GM12878 (cell line): Measurements from ENCODE around the gene FCRLB. TPM values are rescaled to one million over a fixed set of nuclear protein-coding genes. Genes with fewer than 3 reads are reported as not detected.

Experiments used
- ATAC-seq: fragments of 200-7000 bp; cut with Tn5 transposase; 3 replicates; pipeline ENCODE4 v1.9.1; 2020; ENCODE audit warnings: mild to moderate bottlenecking, moderate library complexity
- BruUV-seq: library from RNA; stranded (reverse); fragments of 400-500 nt; replicated peaks from 2 replicates; lab custom pipeline; 2021; lab: Mats Ljungman, UMichigan
- CTCF ChIA-PET: fragments of 300-600 bp; sonication (Branson Sonifier 250); formaldehyde crosslinking; extraction: SDS; loops from one replicate; lab custom pipeline; 2021; ENCODE audit warnings: inconsistent platforms; lab: Yijun Ruan, JAX
- POLR2A ChIA-PET: fragments of 350-600 bp; formaldehyde crosslinking; extraction: SDS; loops from one replicate; lab custom pipeline; 2021; ENCODE audit warnings: inconsistent platforms; lab: Charles Lee
- RAD21 ChIA-PET: fragments of 300-600 bp; sonication (Branson Sonifier 250); formaldehyde crosslinking; loops from one replicate; lab custom pipeline; 2023; ENCODE audit warnings: antibody characterized with exemption; ENCODE audit not compliant: unreplicated experiment; lab: Charles Lee
- SMC1A ChIA-PET: fragments of 300-600 bp; sonication (Branson Sonifier 250); formaldehyde crosslinking; loops from one replicate; lab custom pipeline; 2023; ENCODE audit not compliant: unreplicated experiment, uncharacterized antibody; lab: Charles Lee
- DNase-seq: peaks from one replicate; pipeline ENCODE4 v3.0.0-alpha.2; 2011; ENCODE audit warnings: low read depth, low spot score
- FAIRE-seq: peaks from 3 replicates; lab custom pipeline; 2011; peaks lifted over from hg19 to GRCh38; lab: Jason Lieb, UNC
- H2AFZ ChIP-seq: 2 replicates; pipeline ENCODE4 v1.6.0; 2011; ENCODE audit warnings: low read depth, low read length, control low read depth; ENCODE audit not compliant: control insufficient read depth
- H3K27ac ChIP-seq: 2 replicates; pipeline ENCODE4 v1.5.1; 2011; ENCODE audit warnings: control low read depth; ENCODE audit not compliant: control insufficient read depth, insufficient read depth
- H3K27me3 ChIP-seq, 2 experiments: replicated peaks in 1 of 2; 2 replicates each; pipeline versions ENCODE4 v1.6.0 to v1.6.1; 2011; ENCODE audit warnings: low read length in 1 of 2; ENCODE audit not compliant: control insufficient read depth in 2 of 2, insufficient read depth in 2 of 2
- H3K36me3 ChIP-seq, 2 experiments: 2 replicates each; pipeline ENCODE4 v1.5.1; 2011; ENCODE audit warnings: low read length in 1 of 2; ENCODE audit not compliant: control insufficient read depth in 2 of 2, insufficient read depth in 2 of 2
- H3K4me1 ChIP-seq: 2 replicates; pipeline ENCODE4 v1.6.1; 2011; ENCODE audit warnings: mild to moderate bottlenecking, low read length, moderate library complexity, mixed read lengths; ENCODE audit not compliant: control insufficient read depth, insufficient read depth
- H3K4me2 ChIP-seq: 2 replicates; pipeline ENCODE4 v1.6.0; 2011; ENCODE audit warnings: control low read depth; ENCODE audit not compliant: control insufficient read depth, insufficient read depth
- H3K4me3 ChIP-seq: fragments of 200-600 bp; sonication (generic); 2 replicates; pipeline ENCODE4 v1.5.1; 2016
- H3K79me2 ChIP-seq: 2 replicates; pipeline ENCODE4 v1.6.0; 2011; ENCODE audit warnings: low read length; ENCODE audit not compliant: control insufficient read depth, insufficient read depth
- H3K9ac ChIP-seq: 2 replicates; pipeline ENCODE4 v1.8.0; 2011; ENCODE audit warnings: low read length, control low read depth, mixed read lengths; ENCODE audit not compliant: control insufficient read depth, insufficient read depth
- H3K9me3 ChIP-seq: replicated peaks from 3 replicates; pipeline ENCODE4 v1.5.1; 2011; ENCODE audit warnings: mild to moderate bottlenecking, low read length; ENCODE audit not compliant: control insufficient read depth, insufficient read depth
- H4K20me1 ChIP-seq: 2 replicates; pipeline ENCODE4 v1.6.0; 2011; ENCODE audit not compliant: control insufficient read depth, insufficient read depth
- CREB1 ChIP-seq: IDR thresholded peaks from 2 replicates; pipeline ENCODE4 v1.6.1; 2012; ENCODE audit warnings: low read depth, mild to moderate bottlenecking, inconsistent platforms
- CREM ChIP-seq: IDR thresholded peaks from 2 replicates; pipeline ENCODE4 v1.6.1; 2014; ENCODE audit warnings: antibody characterized with exemption, low read depth
- IKZF1 ChIP-seq: fragments of 450-650 bp; conservative IDR thresholded peaks from 2 replicates; pipeline ENCODE4 v1.6.1; 2017; ENCODE audit warnings: antibody characterized with exemption, mild to moderate bottlenecking
- MEF2B ChIP-seq: fragments of 450-650 bp; IDR thresholded peaks from 2 replicates; pipeline ENCODE4 v1.6.1; 2018; ENCODE audit warnings: mild to moderate bottlenecking, moderate library complexity; ENCODE audit not compliant: partially characterized antibody, poor library complexity, severe bottlenecking
- PML ChIP-seq: IDR thresholded peaks from 2 replicates; pipeline ENCODE4 v1.6.1; 2012; ENCODE audit warnings: low read length, inconsistent platforms
- RBBP5 ChIP-seq: fragments of 200-600 bp; sonication (generic); conservative IDR thresholded peaks from 2 replicates; pipeline ENCODE4 v1.6.1; 2016
- STAT1 ChIP-seq: fragments of 450-650 bp; conservative IDR thresholded peaks from 2 replicates; pipeline ENCODE4 v1.6.1; 2014; ENCODE audit warnings: antibody characterized with exemption, mild to moderate bottlenecking
- STAT3 ChIP-seq: IDR thresholded peaks from 2 replicates; pipeline ENCODE4 v1.6.1; 2011; ENCODE audit warnings: low read depth, low read length, improper control_type of control experiment
- TCF7 ChIP-seq: IDR thresholded peaks from 2 replicates; pipeline ENCODE4 v1.6.1; 2014; ENCODE audit warnings: antibody characterized with exemption, borderline replicate concordance
- ZNF207 ChIP-seq: fragments of 450-650 bp; IDR thresholded peaks from 2 replicates; pipeline ENCODE4 v1.6.1; 2014; ENCODE audit warnings: antibody characterized with exemption, mild to moderate bottlenecking, borderline replicate concordance
- ZZZ3 ChIP-seq: IDR thresholded peaks from 2 replicates; pipeline ENCODE4 v1.6.1; 2011; ENCODE audit warnings: low read depth; ENCODE audit not compliant: control insufficient read depth, insufficient read length
- WGBS: methylation state at CpG from one replicate; pipeline ENCODE4 v1.1.6; 2016; ENCODE audit warnings: low lambda C conversion rate; ENCODE audit not compliant: insufficient replicate concordance, insufficient coverage; ENCODE audit errors: missing lambda C conversion rate; 5-methylcytosine and 5-hydroxymethylcytosine counted together
- in situ Hi-C: fragments of 300-500 bp; cut with MboI; formaldehyde crosslinking; loops from 9 replicates; pipeline ENCODE4 v1.14.3; 2018; ENCODE audit warnings: mixed read lengths
- intact Hi-C: fragments of 100-400 bp; cut with micrococcal nuclease; formaldehyde crosslinking; loops from one replicate; pipeline ENCODE4 v1.14.2; 2022; ENCODE audit not compliant: unreplicated experiment
- polyA plus RNA-seq, 11 experiments: library from polyadenylated mRNA; depleted of rRNA in 4 of 11; unstranded in 6 of 11; stranded (reverse) in 5 of 11; fragments of >200 nt; fragmentation: Nextera tagmentation in 4 of 11; fragmentation: Illumina TruSeq in 1 of 11; extraction: Ambion mirVana in 4 of 11; extraction: Trizol in 1 of 11; gene quantifications; 1 replicate in 1 of 11; 2 replicates in 10 of 11; pipeline versions ENCODE4 v1.2.1 to v1.2.3, GENCODE V29; 2011 to 2016; ENCODE audit warnings: inconsistent platforms in 2 of 11, missing spikeins in 2 of 11, low read depth in 1 of 11
- total RNA-seq, 4 experiments: library from RNA; depleted of rRNA in 3 of 4; stranded (reverse); fragments of >200 nt in 3 of 4; fragmentation: Illumina TruSeq in 1 of 4; extraction: Trizol in 1 of 4; gene quantifications; 2 replicates each; pipeline versions ENCODE4 v1.2.1 to v1.2.3, GENCODE V29; 2013 to 2021
- TF ChIP-seq, protein P1 (sequence below): IDR thresholded peaks from 2 replicates; pipeline ENCODE4 v1.6.1; 2012; ENCODE audit warnings: mild to moderate bottlenecking, low read depth, low read length
- TF ChIP-seq, protein P2 (sequence below): fragments of 450-650 bp; IDR thresholded peaks from 2 replicates; pipeline ENCODE4 v1.6.1; 2014; ENCODE audit warnings: mild to moderate bottlenecking
- TF ChIP-seq, protein P3 (sequence below): fragments of 150-350 bp; IDR thresholded peaks from 2 replicates; pipeline ENCODE4 v1.6.1; 2014; ENCODE audit warnings: mild to moderate bottlenecking, low read depth, low read length

Gene FCRLB
- total and polyA plus RNA-seq, 10 of the 15 experiments (the other 5 are each of a cell fraction or from before 2014, with no cell fraction given) = 0.55 to 11.7 (median 5.6) TPM

DNA sequence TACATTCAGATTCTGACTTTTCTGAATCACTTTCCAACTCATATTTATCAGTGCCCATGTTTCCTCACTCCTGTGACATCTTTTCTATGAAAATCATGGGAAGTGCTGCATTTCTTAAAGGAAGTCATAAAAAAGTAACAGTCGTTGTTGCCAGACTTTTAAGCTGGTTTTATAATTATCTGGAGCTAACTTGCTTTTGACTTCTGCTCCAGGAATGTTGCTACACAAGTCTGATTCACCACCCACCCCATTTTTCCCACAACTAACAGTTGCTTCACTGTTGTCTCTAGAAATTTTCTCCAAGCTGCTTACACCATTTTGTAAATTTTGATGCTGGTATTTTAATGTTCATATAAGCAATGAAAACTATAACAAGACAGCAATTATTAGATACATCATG, 12.2 kb downstream of the FCRLB start:
- Histone ChIP-seq H4K20me1 (no peaks in the 10 kb centered on the region), H3K9me3 (no peaks in the 10 kb centered on the region), H3K79me2 (no peaks in the 10 kb centered on the region), H3K27me3 (no peaks in the 10 kb centered on the region), H3K36me3 (no peaks in the 10 kb centered on the region), H3K27ac (no peak overlapping the region), H3K4me1 (peaks cover 55% of the 10 kb centered on the region), H3K9ac (no peak overlapping the region), H3K4me2 (no peak overlapping the region), H2AFZ (no peak overlapping the region), H3K4me3 (no peak overlapping the region)
- TF ChIP-seq ZZZ3 (no peak), STAT3 (no peak), PML (no peak), MEF2B (no peak), STAT1 (no peak), ZNF207 (no peak), CREM (no peak), TCF7 (no peak), CREB1 (no peak), RBBP5 (no peak), IKZF1 (no peak)
- TF ChIP-seq, protein P1, sequence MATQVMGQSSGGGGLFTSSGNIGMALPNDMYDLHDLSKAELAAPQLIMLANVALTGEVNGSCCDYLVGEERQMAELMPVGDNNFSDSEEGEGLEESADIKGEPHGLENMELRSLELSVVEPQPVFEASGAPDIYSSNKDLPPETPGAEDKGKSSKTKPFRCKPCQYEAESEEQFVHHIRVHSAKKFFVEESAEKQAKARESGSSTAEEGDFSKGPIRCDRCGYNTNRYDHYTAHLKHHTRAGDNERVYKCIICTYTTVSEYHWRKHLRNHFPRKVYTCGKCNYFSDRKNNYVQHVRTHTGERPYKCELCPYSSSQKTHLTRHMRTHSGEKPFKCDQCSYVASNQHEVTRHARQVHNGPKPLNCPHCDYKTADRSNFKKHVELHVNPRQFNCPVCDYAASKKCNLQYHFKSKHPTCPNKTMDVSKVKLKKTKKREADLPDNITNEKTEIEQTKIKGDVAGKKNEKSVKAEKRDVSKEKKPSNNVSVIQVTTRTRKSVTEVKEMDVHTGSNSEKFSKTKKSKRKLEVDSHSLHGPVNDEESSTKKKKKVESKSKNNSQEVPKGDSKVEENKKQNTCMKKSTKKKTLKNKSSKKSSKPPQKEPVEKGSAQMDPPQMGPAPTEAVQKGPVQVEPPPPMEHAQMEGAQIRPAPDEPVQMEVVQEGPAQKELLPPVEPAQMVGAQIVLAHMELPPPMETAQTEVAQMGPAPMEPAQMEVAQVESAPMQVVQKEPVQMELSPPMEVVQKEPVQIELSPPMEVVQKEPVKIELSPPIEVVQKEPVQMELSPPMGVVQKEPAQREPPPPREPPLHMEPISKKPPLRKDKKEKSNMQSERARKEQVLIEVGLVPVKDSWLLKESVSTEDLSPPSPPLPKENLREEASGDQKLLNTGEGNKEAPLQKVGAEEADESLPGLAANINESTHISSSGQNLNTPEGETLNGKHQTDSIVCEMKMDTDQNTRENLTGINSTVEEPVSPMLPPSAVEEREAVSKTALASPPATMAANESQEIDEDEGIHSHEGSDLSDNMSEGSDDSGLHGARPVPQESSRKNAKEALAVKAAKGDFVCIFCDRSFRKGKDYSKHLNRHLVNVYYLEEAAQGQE = no peak
- TF ChIP-seq, protein P2, sequence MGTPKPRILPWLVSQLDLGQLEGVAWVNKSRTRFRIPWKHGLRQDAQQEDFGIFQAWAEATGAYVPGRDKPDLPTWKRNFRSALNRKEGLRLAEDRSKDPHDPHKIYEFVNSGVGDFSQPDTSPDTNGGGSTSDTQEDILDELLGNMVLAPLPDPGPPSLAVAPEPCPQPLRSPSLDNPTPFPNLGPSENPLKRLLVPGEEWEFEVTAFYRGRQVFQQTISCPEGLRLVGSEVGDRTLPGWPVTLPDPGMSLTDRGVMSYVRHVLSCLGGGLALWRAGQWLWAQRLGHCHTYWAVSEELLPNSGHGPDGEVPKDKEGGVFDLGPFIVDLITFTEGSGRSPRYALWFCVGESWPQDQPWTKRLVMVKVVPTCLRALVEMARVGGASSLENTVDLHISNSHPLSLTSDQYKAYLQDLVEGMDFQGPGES = no peak
- TF ChIP-seq, protein P3, sequence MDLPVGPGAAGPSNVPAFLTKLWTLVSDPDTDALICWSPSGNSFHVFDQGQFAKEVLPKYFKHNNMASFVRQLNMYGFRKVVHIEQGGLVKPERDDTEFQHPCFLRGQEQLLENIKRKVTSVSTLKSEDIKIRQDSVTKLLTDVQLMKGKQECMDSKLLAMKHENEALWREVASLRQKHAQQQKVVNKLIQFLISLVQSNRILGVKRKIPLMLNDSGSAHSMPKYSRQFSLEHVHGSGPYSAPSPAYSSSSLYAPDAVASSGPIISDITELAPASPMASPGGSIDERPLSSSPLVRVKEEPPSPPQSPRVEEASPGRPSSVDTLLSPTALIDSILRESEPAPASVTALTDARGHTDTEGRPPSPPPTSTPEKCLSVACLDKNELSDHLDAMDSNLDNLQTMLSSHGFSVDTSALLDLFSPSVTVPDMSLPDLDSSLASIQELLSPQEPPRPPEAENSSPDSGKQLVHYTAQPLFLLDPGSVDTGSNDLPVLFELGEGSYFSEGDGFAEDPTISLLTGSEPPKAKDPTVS = no peak
- no TSS peak for BruUV-seq
- ATAC-seq (no peak), FAIRE-seq (no peak), DNase-seq (no peak)
- 27% methylated on average over 1 of the region's 1 CpG for WGBS
- ChIA-PET SMC1A (interaction anchor here (1.2 to 1.7 kb wide), 6 partner anchors 11 to 246 kb away, joined by 3 to 6 read pairs (median 4); no protein-coding TSS in a partner anchor), RAD21 (interaction anchor here (1.3 to 1.4 kb wide), 2 partner anchors 26 to 244 kb away, joined by 3 read pairs; partner anchors contain the start of gene FCRLA), POLR2A (interaction anchor here (0.6 to 1.0 kb wide), 3 partner anchors 11 to 426 kb away, joined by 3 to 5 read pairs (median 5); no protein-coding TSS in a partner anchor), CTCF (interaction anchor here (0.6 to 16.4 kb wide), 5 partner anchors 25 to 475 kb away, joined by 3 to 262 read pairs (median 4); partner anchors contain the start of genes FCRLA and PCP4L1)
- intact Hi-C loops (no loop called here), in situ Hi-C loops (no loop called here)
